HFFc6 (cell line): ENCODE measurements around the gene OSBPL10. TPM values are rescaled to one million over a fixed set of nuclear protein-coding genes. Genes with fewer than 3 reads are reported as not detected.

Experiments used
- DNase-seq: peaks from one replicate; pipeline ENCODE4 v3.0.0-alpha.2; 2018
- H3K27ac Mint-ChIP-seq: 2 replicates; pipeline ENCODE4 v1.8.0; 2020; ENCODE audit warnings: mild to moderate bottlenecking, mixed read lengths
- H3K27me3 Mint-ChIP-seq: 2 replicates; pipeline ENCODE4 v1.8.0; 2021; ENCODE audit warnings: mild to moderate bottlenecking, moderate library complexity, mixed read lengths; ENCODE audit not compliant: insufficient read depth
- H3K36me3 Mint-ChIP-seq: 2 replicates; pipeline ENCODE4 v1.8.0; 2021; ENCODE audit warnings: low read depth, mixed read lengths
- H3K4me1 Mint-ChIP-seq: 2 replicates; pipeline ENCODE4 v1.8.0; 2020; ENCODE audit warnings: low read depth, mixed read lengths
- H3K4me3 Mint-ChIP-seq: 2 replicates; pipeline ENCODE4 v1.8.0; 2020; ENCODE audit warnings: mild to moderate bottlenecking, moderate library complexity, mixed read lengths
- H3K9me3 Mint-ChIP-seq: 2 replicates; pipeline ENCODE4 v1.8.0; 2020; ENCODE audit warnings: mild to moderate bottlenecking, mixed read lengths
- CTCF ChIP-seq: fragments of 200-600 bp; sonication (generic); IDR thresholded peaks from 2 replicates; pipeline ENCODE4 v1.5.0; 2021; ENCODE audit warnings: antibody characterized with exemption, mild to moderate bottlenecking
- total RNA-seq, 6 experiments: library from RNA; stranded (reverse); fragmentation: NEBNext Ultra II Directional; extraction: Animal tissue kit (Norgen Biotek cat#: 25700); gene quantifications; 2 replicates in 1 of 6; 3 replicates in 5 of 6; pipeline ENCODE4 v1.2.3, GENCODE V29; 2021

The OSBPL10 gene
- total RNA-seq, 6 experiments from 2014 or later, result 7.3 to 8.9 (median 8.6) TPM

- H3K4me3 Mint-ChIP-seq, result no peak overlapping the region
- no peaks in the 10 kb centered on the region; the same call in 1 of the 2 replicates for H3K27me3 Mint-ChIP-seq
- H3K36me3 Mint-ChIP-seq, result no peaks in the 10 kb centered on the region
- no peak for DNase-seq
- no peak overlapping the region for H3K27ac Mint-ChIP-seq
- H3K4me1 Mint-ChIP-seq, result peaks cover 28% of the 10 kb centered on the region
- TF ChIP-seq CTCF, result no peak
- H3K9me3 Mint-ChIP-seq, result no peaks in the 10 kb centered on the region
These were observed 365.8 kb downstream of the OSBPL10 start for GRCh38 chr3:31615071-31615875.

- no peak overlapping the region for H3K4me3 Mint-ChIP-seq
- no peaks in the 10 kb centered on the region for H3K9me3 Mint-ChIP-seq
- peaks cover 27% of the 10 kb centered on the region for H3K4me1 Mint-ChIP-seq
- no peak for TF ChIP-seq CTCF
- DNase-seq, result no peak
- no peak overlapping the region for H3K27ac Mint-ChIP-seq
- no peaks in the 10 kb centered on the region; the same call in 1 of the 2 replicates for H3K27me3 Mint-ChIP-seq
- no peaks in the 10 kb centered on the region for H3K36me3 Mint-ChIP-seq
These were observed 366.7 kb downstream of the OSBPL10 start for GRCh38 chr3:31614162-31614921.

- Mint-ChIP-seq H3K9me3 (no peaks in the 10 kb centered on the region), H3K4me3 (no peak overlapping the region), H3K27ac (no peak overlapping the region), H3K27me3 (no peaks in the 10 kb centered on the region; the same call in 1 of the 2 replicates), H3K36me3 (no peaks in the 10 kb centered on the region), H3K4me1 (peaks cover 27% of the 10 kb centered on the region)
- no peak for TF ChIP-seq CTCF
- DNase-seq, result no peak
These were observed 367.4 kb downstream of the OSBPL10 start for GRCh38 chr3:31613654-31614053.

GRCh38 chr3:31613177-31613576 is 367.9 kb downstream of the OSBPL10 start:
- DNase-seq, result no peak
- no peak for TF ChIP-seq CTCF
- Mint-ChIP-seq H3K4me1 (peaks cover 27% of the 10 kb centered on the region), H3K27me3 (no peaks in the 10 kb centered on the region; the same call in 1 of the 2 replicates), H3K27ac (no peak overlapping the region), H3K9me3 (no peaks in the 10 kb centered on the region), H3K36me3 (no peaks in the 10 kb centered on the region), H3K4me3 (no peak overlapping the region)

Other genes with a start within 250 kb of the OSBPL10 start
- under 1 TPM; 0.14 to 0.33 (median 0.17) TPM for gene ZNF860, start 488 bp upstream of the OSBPL10 start, total RNA-seq
- gene GPD1L, start 125.4 kb upstream of the OSBPL10 start, total RNA-seq, result 1 to 10 TPM; 2.7 to 8.3 (median 4.2) TPM